GM21515 (cell line): ENCODE results near the gene ZNF775.
A peak's percentile ranks its signal among the peaks of the same experiment; 100 is the strongest.

Source experiments
- ATAC-seq: cut with Tn5 transposase; IDR thresholded peaks from one replicate; pipeline ENCODE4 v1.9.1; 2021; ENCODE audit not compliant: unreplicated experiment

ZNF775 gene

DNA sequence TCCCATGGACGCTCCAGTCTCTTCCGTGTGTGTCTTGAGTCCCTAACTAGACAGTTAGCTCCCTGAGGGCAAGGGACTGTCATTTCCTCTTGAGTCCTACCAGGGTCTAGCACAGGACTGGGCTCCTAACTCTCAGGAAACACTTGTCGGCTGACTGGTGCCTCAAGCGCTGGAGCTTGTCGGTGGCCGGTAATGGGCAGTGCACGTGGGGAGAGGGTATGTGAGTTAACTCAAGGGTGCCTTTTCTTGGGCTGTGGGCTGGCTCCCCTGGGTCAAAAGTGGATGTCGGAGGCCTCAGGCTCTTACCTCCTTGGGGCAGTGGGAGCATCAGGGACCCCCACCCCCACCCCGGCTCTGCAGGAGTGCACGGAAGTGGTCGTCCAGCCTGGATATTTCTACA, 32.9 kb downstream of the ZNF775 start:
- ATAC-seq: no peak

DNA sequence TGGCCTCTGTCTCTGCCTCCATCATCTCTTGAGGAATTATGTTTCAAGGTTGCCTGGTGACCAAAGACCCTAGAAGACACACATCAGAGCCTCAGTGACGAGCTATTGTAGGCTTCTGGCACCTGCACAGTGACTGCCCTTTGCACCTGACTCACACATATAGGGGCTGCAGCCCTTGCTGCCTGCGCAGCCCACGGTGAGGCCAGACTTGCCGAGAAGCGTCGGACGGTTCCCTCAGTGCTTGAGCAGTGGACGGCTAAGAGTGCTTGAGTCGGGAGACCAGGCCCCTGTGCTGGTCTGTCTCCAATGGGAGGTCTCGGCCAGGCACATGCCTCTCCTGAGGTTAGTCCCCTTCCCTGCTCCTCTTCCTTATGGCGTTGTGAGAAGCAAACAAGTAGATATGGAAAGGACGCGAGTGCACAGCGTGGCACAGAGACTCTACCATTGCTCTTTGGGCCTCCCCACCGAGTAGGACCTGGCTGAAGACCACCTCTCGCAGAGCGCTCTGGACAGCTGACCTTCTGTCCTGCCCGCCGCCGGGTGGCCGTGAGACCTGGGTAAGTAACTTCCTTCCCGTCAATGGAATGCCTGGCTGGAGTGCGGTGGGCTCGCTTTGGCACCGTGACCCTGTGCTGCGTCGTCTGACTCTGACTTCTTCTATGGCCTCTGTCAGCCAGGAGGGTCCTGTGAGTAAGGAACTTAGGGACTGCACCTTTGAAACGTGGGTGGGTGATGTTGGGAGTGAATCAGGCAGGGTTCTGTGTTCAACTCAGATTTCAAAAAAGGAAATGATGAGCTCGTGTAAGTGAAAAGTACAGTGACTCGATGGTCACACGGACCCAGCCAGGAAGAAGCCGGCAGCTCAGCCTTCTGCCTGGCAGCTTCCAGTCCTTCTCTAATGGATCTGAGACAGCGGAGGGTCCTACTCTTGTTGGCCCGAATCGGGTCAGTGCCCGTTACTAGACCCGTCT, 33.7 kb downstream of the ZNF775 start:
- ATAC-seq: no peak

DNA sequence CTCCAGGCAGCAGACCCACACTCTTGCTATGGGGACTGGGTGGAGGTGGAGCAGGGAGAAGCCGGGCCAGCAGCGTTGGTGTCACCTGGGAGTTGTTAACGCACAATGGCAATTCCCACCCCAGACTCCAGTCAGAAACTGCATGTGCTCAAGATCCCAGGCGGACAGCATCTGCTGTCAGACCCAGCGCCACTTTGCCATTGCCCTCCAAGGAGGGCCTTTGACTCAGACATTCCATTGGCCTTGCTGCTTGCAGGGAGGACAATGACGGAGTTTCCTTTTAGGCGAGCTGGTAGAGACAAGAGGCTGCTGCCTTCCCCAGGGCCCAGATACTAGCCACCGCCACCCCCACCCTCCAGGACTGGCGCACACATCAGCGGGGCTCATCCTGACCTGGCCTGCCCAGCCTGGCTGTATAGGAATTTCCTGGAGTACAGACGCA, 34.5 kb downstream of the ZNF775 start:
- ATAC-seq: no peak

DNA sequence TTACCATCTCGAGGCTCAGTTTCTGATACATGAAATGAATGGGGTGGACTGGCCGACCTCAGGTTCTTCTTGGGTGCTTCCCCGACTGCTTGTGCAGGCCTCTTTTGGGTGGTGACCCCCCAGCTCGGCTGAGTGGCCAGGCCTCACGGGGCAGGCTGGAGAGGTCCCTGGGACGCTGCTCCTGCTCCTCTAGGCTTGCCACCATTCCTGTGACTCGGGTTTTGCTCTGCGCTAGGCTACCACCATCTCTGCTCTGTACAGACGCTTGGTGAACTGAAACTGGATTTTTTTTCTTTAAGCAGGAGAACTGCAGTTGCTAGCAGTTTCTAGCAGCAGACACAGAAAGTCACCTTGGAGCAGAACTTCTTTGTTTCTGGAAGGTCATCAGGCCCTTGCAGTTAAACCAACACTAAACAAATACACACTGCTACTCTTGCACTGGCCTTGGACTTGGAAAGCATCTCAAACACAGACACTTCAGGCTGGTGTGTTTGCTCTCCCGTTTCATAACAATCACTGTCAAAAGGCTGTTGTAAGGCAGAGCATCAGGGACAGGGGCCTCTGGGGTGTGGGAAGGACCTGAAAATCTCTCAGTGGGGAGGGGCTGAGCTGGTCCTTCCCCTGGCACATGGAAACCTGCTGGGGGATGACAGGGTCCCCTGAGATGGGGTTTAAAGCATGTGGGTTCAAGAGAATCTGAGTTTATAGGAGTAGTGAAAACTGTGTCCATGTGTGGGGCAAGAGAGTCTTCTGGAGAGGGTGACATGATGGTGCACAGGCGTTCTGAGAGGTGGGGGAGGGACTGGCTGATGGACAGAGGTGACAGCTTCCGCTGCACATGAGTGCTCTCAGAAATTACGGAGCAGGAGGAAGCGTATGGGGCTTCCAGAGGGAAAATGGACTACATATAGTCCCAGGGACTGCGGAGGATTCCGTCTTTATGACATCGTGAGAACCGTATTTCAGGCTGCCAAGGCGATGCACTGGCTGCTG, 36.3 kb downstream of the ZNF775 start:
- ATAC-seq: no peak

DNA sequence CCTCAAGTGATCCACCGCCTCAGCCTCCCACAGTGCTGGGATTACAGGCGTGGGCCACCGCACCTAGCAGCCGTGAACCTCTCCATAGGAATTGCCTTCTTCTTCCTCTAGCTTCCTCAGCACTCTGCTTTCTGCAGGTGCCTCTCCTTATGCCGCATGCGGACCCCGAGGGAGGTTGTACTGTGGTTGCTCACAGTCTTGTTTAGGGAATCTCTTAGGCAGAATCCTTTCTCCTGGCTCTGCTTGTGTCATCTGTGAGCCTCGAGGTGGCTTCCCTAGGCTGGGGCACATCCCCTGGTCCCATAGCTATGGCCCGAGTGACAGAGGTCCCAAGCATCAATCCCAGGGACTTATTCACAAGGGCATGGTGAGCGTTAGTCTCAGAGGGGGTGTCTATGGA, 38.1 kb downstream of the ZNF775 start:
- no peak for ATAC-seq

DNA sequence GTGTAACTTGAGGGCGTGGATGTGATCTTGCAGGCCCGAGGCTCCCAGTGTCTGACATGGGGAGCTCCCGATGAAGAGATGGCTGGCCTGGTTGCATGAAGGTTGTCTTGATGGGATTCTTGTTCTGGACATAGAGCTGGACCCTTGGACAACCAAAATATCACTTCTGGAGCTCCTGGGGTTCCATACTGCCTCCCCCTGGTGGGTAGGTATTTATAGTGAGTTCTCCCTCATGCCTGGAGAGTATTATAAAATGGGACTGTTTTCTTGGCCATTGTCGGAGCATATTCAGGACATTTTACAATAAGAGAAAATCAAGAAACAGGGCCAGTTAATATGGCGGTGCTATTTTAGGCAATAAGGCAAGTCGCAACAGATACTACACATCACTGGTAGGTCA, 38.7 kb downstream of the ZNF775 start:
- no peak for ATAC-seq

DNA sequence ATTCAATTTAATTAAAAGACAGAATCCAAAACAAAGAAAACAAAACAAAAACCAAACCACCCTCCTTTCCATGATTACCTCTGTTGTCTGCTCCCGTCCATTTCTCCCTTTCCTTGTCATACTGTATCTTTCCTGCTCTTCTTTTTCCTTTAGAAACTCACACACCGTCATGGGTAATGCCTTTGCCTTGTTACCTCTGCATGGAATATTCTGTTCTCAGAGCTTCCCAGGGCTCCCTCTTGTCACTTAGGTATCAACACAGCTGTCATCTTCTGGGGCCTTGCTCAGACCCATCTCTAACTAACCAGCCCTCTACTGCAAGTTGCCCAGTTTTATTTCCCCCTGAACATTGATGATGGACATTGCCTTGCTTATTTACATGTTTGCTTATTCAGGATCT, 41.1 kb downstream of the ZNF775 start:
- no peak for ATAC-seq

DNA sequence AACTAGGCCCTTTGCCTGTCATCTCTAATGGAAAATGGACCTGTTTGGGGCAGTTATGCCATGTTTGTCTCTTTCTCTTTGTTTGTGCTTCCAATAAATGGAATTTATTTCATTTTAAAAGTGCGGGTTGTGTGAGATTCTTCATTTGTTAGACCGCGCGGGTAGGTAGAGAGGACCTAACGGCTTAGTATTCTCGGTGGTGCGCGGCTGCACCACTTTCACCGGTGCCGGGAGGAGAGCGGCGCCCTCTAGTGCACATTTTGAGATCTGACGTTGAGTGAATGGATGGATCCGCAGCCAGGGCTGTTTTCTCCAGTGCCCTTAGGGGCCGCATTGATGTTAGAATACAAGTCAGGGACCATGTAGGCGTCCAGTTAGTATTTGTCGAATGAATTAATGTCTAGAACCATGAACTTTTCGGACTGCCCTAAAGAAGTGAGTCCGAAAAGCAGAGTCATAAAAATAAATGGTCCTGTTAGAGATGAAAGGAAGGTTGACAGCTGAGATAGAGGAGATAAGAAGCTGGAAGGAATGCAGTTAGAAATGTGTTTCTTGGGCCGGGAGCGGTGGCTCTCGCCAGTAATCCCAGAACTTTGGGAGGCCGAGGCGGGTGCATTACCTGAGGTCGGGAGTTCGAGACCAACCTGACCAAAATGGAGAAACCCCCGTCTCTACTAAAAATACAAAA, 42.0 kb downstream of the ZNF775 start:
- peak; percentile 97 for ATAC-seq

DNA sequence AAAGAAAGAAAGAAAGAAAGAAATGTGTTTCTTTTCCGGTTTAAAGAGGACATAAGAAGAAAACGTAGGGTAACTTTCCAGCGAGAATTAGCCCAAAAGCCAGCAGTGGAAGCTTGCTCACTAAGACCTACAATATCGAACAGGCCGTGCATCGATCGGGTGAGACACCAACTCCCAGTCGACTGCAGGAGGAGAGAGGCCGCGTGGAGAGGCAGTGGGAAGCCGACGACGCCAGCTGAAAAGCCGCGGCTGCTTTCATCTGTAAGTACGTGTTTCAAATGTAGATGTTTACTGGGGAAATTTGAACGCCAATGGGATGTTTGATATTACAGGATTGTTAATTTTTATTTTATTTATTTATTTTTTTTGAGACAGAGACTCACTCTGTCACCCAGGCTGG, 42.7 kb downstream of the ZNF775 start:
- no peak for ATAC-seq

DNA sequence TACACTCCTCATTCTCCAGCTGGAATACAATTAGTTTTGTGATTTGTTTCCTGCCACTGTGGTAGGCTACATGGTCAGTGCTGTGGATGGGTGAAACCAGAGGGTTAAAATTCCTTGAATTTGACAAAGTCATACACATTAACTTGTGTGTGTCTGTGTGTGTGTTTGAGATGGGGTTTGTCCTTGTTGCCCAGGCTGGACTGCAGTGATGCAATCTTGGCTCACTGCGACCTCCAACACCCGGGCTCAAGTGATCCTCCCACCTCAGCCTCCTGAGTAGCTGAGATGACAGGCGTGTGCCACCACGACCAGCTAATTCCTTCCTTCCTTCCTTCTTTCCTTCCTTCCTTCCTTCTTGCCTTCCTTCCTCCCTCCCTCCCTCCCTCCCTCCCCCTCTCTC, 46.5 kb downstream of the ZNF775 start:
- ATAC-seq: no peak

DNA sequence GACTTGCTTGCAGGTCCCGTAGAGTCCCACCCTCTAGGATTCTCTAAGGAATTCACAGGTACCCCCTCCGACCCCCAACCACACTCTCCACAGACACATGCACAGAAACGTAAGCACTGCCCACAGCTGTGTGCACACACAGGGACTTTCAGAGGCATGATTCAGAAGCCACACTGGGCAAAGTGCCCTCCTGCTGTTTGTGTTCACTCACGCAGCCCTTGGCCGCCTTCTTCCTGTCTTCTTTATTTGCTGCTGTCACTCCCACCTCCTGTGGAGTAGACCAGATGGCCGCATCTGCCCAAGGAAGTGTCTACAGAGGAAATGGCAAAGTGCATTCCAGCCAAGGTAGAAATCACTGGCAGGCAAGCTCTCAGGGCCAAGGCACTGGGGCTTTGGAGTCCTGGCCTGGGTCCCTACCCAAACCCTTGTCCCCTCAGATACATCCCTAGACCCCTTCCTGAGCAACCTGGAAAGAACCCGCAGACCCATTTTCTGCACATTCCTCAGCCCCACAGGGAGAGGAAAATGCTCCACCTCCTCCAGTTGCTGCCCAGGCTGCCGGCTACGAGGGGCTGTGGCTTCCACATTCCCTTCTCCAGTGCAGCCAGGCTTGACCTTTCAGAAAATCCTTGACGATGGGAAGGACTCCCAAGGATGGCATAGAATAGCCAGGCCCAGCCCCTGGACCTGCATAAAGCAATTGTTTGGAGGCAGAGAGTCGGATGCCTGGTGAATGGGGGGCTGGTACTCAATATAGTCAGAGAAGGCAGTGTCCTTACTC, 49.7 kb downstream of the ZNF775 start:
- no peak for ATAC-seq

DNA sequence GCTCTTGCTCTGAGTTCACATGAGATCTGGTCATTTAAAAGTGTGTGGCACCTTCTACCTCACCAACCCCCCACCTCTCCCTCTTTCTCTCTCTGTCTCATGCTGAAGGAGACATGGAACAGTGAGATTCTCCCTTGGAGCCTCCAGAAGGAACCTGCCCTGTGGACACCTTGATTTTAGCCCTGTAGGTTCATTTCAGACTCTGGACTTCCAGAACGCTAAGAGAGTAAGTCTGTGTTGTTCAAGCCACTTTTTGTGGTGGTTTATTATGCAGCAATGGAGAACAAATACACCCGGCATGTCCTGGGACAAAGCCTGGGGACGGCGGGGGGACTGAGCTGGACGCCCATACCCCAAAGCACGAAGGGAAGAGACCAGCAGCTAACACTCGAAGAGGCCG, 50.6 kb downstream of the ZNF775 start:
- ATAC-seq: no peak

DNA sequence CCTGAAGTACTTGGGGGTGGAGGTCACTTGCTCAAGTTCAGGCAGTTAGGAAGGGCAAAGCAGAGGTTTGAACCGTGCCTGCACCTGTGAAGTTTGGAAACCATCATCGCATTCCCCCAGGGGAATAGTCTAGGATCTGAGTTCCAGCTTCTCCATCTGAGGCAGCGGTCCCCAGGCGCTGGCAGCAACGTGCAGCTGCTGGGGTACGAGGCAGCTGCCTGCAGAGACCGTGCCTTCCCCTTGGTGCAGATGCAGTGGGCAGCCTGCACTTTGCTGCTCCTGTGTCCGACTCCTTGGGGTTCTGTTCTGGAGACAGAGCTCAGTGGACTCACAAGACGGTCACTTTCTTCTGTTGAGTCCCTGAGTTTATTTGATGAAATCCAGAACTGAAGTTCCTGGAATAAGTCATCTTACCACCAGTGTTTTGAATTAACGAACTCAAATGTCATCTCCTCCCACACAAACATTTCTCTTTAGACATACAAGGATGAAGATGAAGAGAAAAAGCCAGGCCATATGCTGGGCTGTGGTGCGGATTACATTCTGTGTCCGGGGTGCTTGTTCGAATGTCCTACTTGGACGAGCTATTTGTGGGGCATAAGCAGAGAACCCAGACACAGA, 51.4 kb downstream of the ZNF775 start:
- no peak for ATAC-seq

DNA sequence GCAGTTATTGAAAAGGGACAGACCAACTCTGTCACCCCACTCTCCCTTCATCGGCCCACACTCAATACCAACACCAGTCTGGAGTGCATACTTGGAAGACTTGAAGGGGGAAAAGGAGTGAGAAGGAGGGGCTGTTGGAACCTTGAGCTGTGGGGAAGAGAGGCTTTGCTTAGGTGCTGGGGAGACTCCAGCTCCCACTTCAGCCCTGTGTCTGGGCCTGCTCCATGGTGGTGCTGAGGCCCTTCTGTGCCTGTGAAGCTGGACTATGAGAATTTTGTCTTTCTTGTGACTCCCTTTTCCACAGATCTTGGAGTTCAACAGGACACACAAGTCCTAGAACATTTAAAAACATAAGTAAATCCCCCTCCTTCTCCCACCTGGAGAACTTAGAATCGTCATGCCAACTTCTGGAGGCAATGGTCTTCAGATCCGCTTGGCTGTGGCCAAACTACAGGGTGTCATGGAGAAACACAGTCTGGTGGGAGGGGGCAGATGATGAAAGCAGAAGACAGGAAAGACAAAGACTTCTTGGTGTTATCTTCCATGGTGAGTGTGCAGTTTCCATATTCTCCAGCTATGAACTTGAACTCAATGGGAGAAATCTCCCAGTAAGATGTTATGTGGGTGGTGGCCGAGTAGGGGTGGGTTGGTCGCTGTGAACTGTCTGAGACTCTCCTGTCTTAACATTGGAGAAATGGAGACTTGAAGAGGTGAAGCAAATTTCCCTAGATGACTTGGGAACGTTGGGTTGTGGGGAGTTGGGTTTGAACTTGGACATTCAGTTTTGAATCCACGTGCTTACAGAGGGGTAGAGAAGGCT, 52.9 kb downstream of the ZNF775 start:
- ATAC-seq: no peak

DNA sequence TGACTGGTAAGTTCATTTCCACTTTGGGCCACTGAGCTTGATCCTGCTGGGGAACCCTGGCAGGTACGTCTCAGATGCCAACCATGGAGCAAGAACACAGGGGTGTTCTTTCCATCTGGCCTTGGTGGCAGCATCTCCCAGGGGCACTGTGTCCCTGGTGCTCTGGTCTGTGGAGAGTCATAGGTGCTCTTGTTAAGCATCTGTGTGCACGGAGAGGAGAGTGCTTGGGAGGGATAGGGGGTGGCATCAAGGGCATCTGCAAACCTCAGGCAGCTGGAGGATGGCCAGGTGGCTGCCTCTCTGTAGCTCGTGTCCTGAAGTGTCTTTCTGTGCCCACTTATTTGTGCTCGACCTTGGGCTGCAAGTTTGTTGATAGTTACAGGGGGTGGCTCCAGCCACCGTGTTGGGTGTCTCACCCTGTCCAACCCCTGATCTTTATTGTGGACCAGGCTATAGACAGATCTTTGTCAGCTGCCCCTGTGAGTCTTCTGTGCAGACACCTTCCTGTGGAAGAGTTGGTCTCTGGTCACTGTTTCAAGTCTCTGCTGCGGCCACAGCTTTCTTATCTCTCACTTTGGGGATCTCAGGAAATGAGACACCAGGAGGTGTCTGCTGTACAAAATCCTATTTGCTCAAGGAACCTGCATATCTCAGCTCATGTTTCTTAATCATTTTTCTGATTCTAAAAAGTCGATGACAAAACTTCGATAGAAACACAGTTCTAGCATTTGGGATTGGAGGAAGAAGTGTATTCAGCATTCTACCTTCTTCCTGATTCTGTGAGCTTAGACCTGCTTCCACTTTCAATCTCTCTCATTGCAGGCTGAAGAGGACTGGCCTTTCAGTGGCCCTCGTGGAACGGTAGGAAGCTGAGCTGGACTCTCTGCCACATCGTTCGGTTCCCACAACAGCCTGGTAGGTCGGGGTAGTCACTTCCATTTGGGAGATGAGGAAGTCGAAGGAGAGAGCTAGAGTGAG, 54.1 kb downstream of the ZNF775 start:
- ATAC-seq: no peak

DNA sequence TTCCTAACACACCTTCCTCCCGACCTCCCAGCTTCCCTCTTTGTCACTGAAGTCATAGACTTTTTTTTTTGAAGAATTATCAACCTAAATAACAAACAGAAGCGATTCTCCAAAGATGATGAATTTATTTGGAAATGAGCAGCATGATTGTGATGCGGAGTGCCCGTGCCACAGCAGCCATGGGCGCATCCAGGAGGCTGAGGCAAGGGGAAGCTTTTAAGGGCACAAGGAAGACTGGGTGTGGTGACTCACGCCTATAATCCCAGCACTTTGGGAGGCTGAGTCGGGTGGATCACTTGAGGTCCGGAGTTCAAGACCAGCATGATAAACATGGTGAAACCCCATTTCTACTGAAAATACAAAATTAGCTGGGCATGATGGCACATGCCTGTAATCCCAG, 55.1 kb downstream of the ZNF775 start:
- ATAC-seq: no peak

DNA sequence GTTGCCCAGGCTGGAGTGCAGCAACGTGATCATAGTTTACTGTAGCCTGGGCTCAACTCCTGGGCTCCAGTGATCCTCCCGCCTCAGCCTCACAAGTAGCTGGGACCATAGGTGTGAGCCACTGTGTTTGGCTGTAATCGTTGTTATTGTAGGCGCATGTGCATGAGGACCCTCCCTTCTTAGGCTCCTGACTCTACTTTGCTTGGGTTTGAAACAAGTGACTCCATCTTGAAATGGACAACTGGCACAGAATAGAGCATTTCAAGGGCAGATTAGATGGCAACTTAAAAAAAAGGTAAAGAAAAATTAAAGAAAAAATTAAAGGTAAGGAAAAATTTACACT, 55.9 kb downstream of the ZNF775 start:
- ATAC-seq: no peak
